22Rv1 (cell line): ENCODE measurements around the gene GRIFIN.

Experiments
- ZFX ChIP-seq: fragments of 450-650 bp; IDR thresholded peaks from 2 replicates; pipeline ENCODE4 v1.6.1; 2017; ENCODE audit warnings: antibody characterized with exemption, borderline replicate concordance
- TF ChIP-seq, protein P1 (sequence below): fragments of 450-650 bp; IDR thresholded peaks from 2 replicates; pipeline ENCODE4 v1.5.1; 2017; ENCODE audit warnings: mild to moderate bottlenecking

DNA sequence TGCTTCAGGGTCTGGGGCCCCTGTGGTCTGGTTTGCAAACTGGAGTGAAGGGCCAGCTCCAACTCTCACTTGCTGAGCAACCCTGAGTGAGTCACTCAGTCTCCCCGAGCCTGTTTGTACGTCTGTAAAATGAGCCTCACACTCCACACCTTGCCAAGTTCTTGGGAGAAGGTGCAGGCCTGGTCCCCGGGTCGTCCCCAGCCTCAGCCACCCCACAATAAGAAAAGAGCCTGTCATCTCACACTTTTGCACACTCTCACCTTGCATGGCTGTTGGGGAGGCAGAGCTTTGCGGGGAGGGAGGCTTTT lies 5.2 kb downstream of the GRIFIN start:
- TF ChIP-seq, protein P1, sequence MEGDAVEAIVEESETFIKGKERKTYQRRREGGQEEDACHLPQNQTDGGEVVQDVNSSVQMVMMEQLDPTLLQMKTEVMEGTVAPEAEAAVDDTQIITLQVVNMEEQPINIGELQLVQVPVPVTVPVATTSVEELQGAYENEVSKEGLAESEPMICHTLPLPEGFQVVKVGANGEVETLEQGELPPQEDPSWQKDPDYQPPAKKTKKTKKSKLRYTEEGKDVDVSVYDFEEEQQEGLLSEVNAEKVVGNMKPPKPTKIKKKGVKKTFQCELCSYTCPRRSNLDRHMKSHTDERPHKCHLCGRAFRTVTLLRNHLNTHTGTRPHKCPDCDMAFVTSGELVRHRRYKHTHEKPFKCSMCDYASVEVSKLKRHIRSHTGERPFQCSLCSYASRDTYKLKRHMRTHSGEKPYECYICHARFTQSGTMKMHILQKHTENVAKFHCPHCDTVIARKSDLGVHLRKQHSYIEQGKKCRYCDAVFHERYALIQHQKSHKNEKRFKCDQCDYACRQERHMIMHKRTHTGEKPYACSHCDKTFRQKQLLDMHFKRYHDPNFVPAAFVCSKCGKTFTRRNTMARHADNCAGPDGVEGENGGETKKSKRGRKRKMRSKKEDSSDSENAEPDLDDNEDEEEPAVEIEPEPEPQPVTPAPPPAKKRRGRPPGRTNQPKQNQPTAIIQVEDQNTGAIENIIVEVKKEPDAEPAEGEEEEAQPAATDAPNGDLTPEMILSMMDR, result no peak
- TF ChIP-seq ZFX, result no peak
